HEK293 (cell line): ENCODE measurements around the gene MYOZ3.

Experiments
- CTCF ChIA-PET: fragments of 350-600 bp; formaldehyde crosslinking; extraction: SDS; loops from one replicate; lab custom pipeline; 2021; ENCODE audit warnings: antibody characterized with exemption; lab: Yijun Ruan, JAX
- POLR2A ChIA-PET: fragments of 300-600 bp; formaldehyde crosslinking; extraction: SDS; loops from one replicate; lab custom pipeline; 2020; ENCODE audit warnings: antibody characterized with exemption, inconsistent platforms; lab: Yijun Ruan, JAX
- H3K27ac ChIP-seq: fragments of 200-500 bp; sonication (Bioruptor generic); 2 replicates; pipeline ENCODE4 v1.5.1; 2014; ENCODE audit warnings: low read depth, low read length, control low read depth, inconsistent platforms; ENCODE audit errors: extremely low read depth
- H3K36me3 ChIP-seq, 2 experiments: fragments of 200-500 bp in 1 of 2; sonication (Bioruptor generic) in 1 of 2; 1 replicate in 1 of 2; 2 replicates in 1 of 2; pipeline ENCODE4 v1.5.1; 2014 to 2017; ENCODE audit warnings: inconsistent platforms in 2 of 2, low read length in 2 of 2; ENCODE audit not compliant: control insufficient read depth in 2 of 2, insufficient read depth in 1 of 2
- H3K4me1 ChIP-seq: fragments of 200-500 bp; sonication (Bioruptor generic); 2 replicates; pipeline ENCODE4 v1.5.1; 2014; ENCODE audit warnings: mild to moderate bottlenecking, low read length, inconsistent platforms; ENCODE audit not compliant: control insufficient read depth, insufficient read depth
- H3K4me3 ChIP-seq: 2 replicates; pipeline ENCODE4 v1.5.1; 2011; ENCODE audit warnings: low read depth, mild to moderate bottlenecking, control low read depth, low read length, moderate library complexity
- H3K9me3 ChIP-seq: fragments of 200-500 bp; sonication (Bioruptor generic); 2 replicates; pipeline ENCODE4 v1.5.1; 2014; ENCODE audit warnings: low read depth, low read length, inconsistent platforms; ENCODE audit not compliant: control insufficient read depth, insufficient read depth
- EGR2 ChIP-seq: fragments of 450-650 bp; formaldehyde crosslinking; IDR thresholded peaks from 2 replicates; pipeline ENCODE4 v1.5.1; 2016; ENCODE audit warnings: low read depth, missing biosample characterization, missing genetic modification characterization
- GLI4 ChIP-seq: fragments of 450-650 bp; formaldehyde crosslinking; IDR thresholded peaks from 2 replicates; pipeline ENCODE4 v1.5.1; 2016; ENCODE audit warnings: missing biosample characterization, missing genetic modification characterization
- INSM2 ChIP-seq: fragments of 450-650 bp; formaldehyde crosslinking; IDR thresholded peaks from 2 replicates; pipeline ENCODE4 v1.5.1; 2016; ENCODE audit warnings: missing biosample characterization, missing genetic modification characterization
- KLF8 ChIP-seq: fragments of 450-650 bp; formaldehyde crosslinking; IDR thresholded peaks from 2 replicates; pipeline ENCODE4 v1.5.1; 2016; ENCODE audit warnings: missing biosample characterization, missing genetic modification characterization
- PRDM4 ChIP-seq: fragments of 450-650 bp; formaldehyde crosslinking; IDR thresholded peaks from 2 replicates; pipeline ENCODE4 v1.5.1; 2017; ENCODE audit warnings: missing biosample characterization, missing genetic modification characterization
- TSHZ1 ChIP-seq: fragments of 450-650 bp; formaldehyde crosslinking; IDR thresholded peaks from 2 replicates; pipeline ENCODE4 v1.5.1; 2016; ENCODE audit warnings: missing biosample characterization, missing genetic modification characterization, borderline replicate concordance
- YY1 ChIP-seq: fragments of 450-650 bp; formaldehyde crosslinking; IDR thresholded peaks from 2 replicates; pipeline ENCODE4 v1.5.1; 2018; ENCODE audit warnings: missing biosample characterization, missing genetic modification characterization
- ZIC2 ChIP-seq: fragments of 450-650 bp; formaldehyde crosslinking; IDR thresholded peaks from 2 replicates; pipeline ENCODE4 v1.5.1; 2016; ENCODE audit warnings: missing biosample characterization, missing genetic modification characterization
- ZNF174 ChIP-seq: fragments of 450-650 bp; formaldehyde crosslinking; IDR thresholded peaks from 2 replicates; pipeline ENCODE4 v1.5.0; 2017; ENCODE audit warnings: missing biosample characterization, mild to moderate bottlenecking, missing genetic modification characterization
- ZNF18 ChIP-seq: fragments of 450-650 bp; formaldehyde crosslinking; IDR thresholded peaks from 2 replicates; pipeline ENCODE4 v1.5.1; 2016; ENCODE audit warnings: missing biosample characterization, missing genetic modification characterization
- ZNF214 ChIP-seq: fragments of 450-650 bp; formaldehyde crosslinking; IDR thresholded peaks from 2 replicates; pipeline ENCODE4 v1.5.1; 2017; ENCODE audit warnings: missing biosample characterization, mild to moderate bottlenecking, missing genetic modification characterization, borderline replicate concordance
- ZNF266 ChIP-seq: fragments of 450-650 bp; formaldehyde crosslinking; IDR thresholded peaks from 2 replicates; pipeline ENCODE4 v1.5.1; 2016; ENCODE audit warnings: missing biosample characterization, missing genetic modification characterization, low read depth
- ZNF529 ChIP-seq: fragments of 450-650 bp; formaldehyde crosslinking; IDR thresholded peaks from 2 replicates; pipeline ENCODE4 v1.5.1; 2017; ENCODE audit warnings: missing genetic modification characterization, missing biosample characterization; ENCODE audit not compliant: insufficient replicate concordance
- ZNF549 ChIP-seq: fragments of 450-650 bp; IDR thresholded peaks from 2 replicates; pipeline ENCODE4 v1.5.1; 2018; ENCODE audit warnings: missing biosample characterization, missing genetic modification characterization, mild to moderate bottlenecking, inconsistent platforms, moderate library complexity
- ZNF571 ChIP-seq: fragments of 450-650 bp; formaldehyde crosslinking; IDR thresholded peaks from 2 replicates; pipeline ENCODE4 v1.5.0; 2017; ENCODE audit warnings: missing biosample characterization, missing genetic modification characterization
- ZNF768 ChIP-seq: fragments of 450-650 bp; formaldehyde crosslinking; IDR thresholded peaks from 2 replicates; pipeline ENCODE4 v1.5.1; 2018; ENCODE audit warnings: missing biosample characterization, mild to moderate bottlenecking, missing genetic modification characterization
- ZSCAN30 ChIP-seq: fragments of 450-650 bp; IDR thresholded peaks from 2 replicates; pipeline ENCODE4 v1.5.1; 2018; ENCODE audit warnings: missing biosample characterization, mild to moderate bottlenecking, missing genetic modification characterization, moderate library complexity
- TF ChIP-seq, protein P1 (sequence below): fragments of 450-650 bp; formaldehyde crosslinking; IDR thresholded peaks from 2 replicates; pipeline ENCODE4 v1.5.1; 2016; ENCODE audit warnings: missing biosample characterization, missing genetic modification characterization

MYOZ3 gene

DNA sequence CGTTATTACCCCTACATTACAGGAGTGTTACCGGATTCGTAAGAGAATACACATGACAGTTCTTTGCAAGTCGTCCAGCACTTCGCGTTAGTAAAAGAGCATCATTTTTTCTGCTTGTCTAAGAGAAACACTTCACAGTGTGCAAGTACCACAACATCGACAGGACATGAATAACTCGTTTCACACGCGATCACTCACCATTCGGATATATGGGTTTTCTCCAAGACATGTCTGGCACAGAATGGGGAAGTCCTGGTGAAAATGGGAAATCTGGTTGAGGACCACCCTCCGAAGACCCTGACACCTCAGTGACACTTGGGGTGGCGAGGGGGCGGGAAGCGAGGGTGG lies 39.2 kb downstream of the MYOZ3 start:
- H3K4me3 ChIP-seq = peak overlapping the region; percentile 80
- peak overlapping the region; percentile 90 for H3K27ac ChIP-seq
- peaks cover 33 to 42% of the 10 kb centered on the region in 2 experiments for H3K36me3 ChIP-seq
- H3K4me1 ChIP-seq = peaks cover 5% of the 10 kb centered on the region
- TF ChIP-seq YY1 (no peak), PRDM4 (tag by site-specific recombination) (no peak), ZNF768 (no peak), TSHZ1 (no peak), ZNF549 (tag by site-specific recombination) (no peak), EGR2 (tag by site-specific recombination) (no peak), KLF8 (no peak)
- ChIA-PET CTCF (interaction anchor here (0.7 to 2.9 kb wide), 16 partner anchors 9 to 437 kb away, joined by 3 to 14 read pairs (median 4); partner anchors contain the start of genes IRGM, MYOZ3 and SMIM3), POLR2A (interaction anchor here (0.8 to 1.9 kb wide), 25 partner anchors 8 to 250 kb away, joined by 3 to 13 read pairs (median 4); partner anchors contain the start of genes DCTN4, MYOZ3 and SMIM3)
- no peaks in the 10 kb centered on the region for H3K9me3 ChIP-seq

GRCh38 chr5:150700594-150701377 lies 39.7 kb downstream of the MYOZ3 start, which contains the start of gene RBM22:
TSS of gene RBM22 (minus strand) at chr5:150701062. CDS start at chr5:150700985, 77 bp downstream.
- no peaks in the 10 kb centered on the region for H3K9me3 ChIP-seq
- H3K27ac ChIP-seq = peak within 1 kb of the TSS; percentile 90
- ChIA-PET POLR2A (interaction anchor here (0.6 to 1.9 kb wide), 33 partner anchors 8 to 413 kb away, joined by 3 to 13 read pairs (median 3); partner anchors contain the start of genes DCTN4, MYOZ3 and SMIM3), CTCF (interaction anchor here (0.5 to 2.9 kb wide), 18 partner anchors 8 to 339 kb away, joined by 3 to 14 read pairs (median 4); partner anchors contain the start of genes IRGM, MYOZ3 and SMIM3)
- peaks cover 2% of the 10 kb centered on the region for H3K4me1 ChIP-seq
- peak within 1 kb of the TSS; percentile 80 for H3K4me3 ChIP-seq
- H3K36me3 ChIP-seq = peaks cover 27 to 36% of the 10 kb centered on the region in 2 experiments
- TF ChIP-seq GLI4 (tag by site-specific recombination) (no peak), INSM2 (tag by site-specific recombination) (peak; percentile 60; the same call in 1 of the 2 replicates), ZNF266 (tag by site-specific recombination) (no peak), ZNF571 (no peak), KLF8 (peak; percentile 82), ZNF174 (tag by site-specific recombination) (no peak), ZNF214 (tag by site-specific recombination) (no peak), ZSCAN30 (tag by site-specific recombination) (peak; percentile 48; the same call in 1 of the 2 replicates), ZNF18 (no peak), ZIC2 (tag by site-specific recombination) (no peak), ZNF529 (tag by site-specific recombination) (no peak)
- TF ChIP-seq, protein P1, sequence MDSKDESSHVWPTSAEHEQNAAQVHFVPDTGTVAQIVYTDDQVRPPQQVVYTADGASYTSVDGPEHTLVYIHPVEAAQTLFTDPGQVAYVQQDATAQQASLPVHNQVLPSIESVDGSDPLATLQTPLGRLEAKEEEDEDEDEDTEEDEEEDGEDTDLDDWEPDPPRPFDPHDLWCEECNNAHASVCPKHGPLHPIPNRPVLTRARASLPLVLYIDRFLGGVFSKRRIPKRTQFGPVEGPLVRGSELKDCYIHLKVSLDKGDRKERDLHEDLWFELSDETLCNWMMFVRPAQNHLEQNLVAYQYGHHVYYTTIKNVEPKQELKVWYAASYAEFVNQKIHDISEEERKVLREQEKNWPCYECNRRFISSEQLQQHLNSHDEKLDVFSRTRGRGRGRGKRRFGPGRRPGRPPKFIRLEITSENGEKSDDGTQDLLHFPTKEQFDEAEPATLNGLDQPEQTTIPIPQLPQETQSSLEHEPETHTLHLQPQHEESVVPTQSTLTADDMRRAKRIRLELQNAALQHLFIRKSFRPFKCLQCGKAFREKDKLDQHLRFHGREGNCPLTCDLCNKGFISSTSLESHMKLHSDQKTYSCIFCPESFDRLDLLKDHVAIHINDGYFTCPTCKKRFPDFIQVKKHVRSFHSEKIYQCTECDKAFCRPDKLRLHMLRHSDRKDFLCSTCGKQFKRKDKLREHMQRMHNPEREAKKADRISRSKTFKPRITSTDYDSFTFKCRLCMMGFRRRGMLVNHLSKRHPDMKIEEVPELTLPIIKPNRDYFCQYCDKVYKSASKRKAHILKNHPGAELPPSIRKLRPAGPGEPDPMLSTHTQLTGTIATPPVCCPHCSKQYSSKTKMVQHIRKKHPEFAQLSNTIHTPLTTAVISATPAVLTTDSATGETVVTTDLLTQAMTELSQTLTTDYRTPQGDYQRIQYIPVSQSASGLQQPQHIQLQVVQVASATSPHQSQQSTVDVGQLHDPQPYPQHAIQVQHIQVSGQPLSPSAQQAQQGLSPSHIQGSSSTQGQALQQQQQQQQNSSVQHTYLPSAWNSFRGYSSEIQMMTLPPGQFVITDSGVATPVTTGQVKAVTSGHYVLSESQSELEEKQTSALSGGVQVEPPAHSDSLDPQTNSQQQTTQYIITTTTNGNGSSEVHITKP (tag by site-specific recombination) = peak; percentile 21; the same call in 1 of the 2 replicates
